GM23338 (cell line): Measurements from ENCODE around the gene CYSTM1. TPM values are rescaled to one million over a fixed set of nuclear protein-coding genes. Genes with fewer than 3 reads are reported as not detected.

Experiments
- ATAC-seq: fragments of 200-7000 bp; cut with Tn5 transposase; 3 replicates; pipeline ENCODE4 v1.9.1; 2020
- DNase-seq: peaks from one replicate; pipeline ENCODE4 v3.0.0-alpha.2; 2015; ENCODE audit warnings: low spot score
- H2AFZ ChIP-seq: fragments of 200-600 bp; sonication (generic); 2 replicates; pipeline ENCODE4 v1.8.0; 2016; ENCODE audit warnings: antibody characterized with exemption, mild to moderate bottlenecking, moderate library complexity
- H3F3A ChIP-seq: fragments of 200-600 bp; sonication (generic); replicated peaks from 2 replicates; pipeline ENCODE4 v1.8.0; 2017; ENCODE audit warnings: antibody characterized with exemption, mixed run types, low read depth
- H3K27ac ChIP-seq: fragments of 200-600 bp; sonication (generic); 2 replicates; pipeline ENCODE4 v1.6.1; 2016; ENCODE audit warnings: low read depth
- H3K27me3 ChIP-seq: fragments of 200-600 bp; sonication (generic); 2 replicates; pipeline ENCODE4 v1.8.0; 2016; ENCODE audit warnings: mild to moderate bottlenecking, mixed run types, moderate library complexity; ENCODE audit not compliant: insufficient read depth
- H3K36me3 ChIP-seq: fragments of 200-600 bp; sonication (generic); 2 replicates; pipeline ENCODE4 v1.8.0; 2016; ENCODE audit warnings: mild to moderate bottlenecking; ENCODE audit not compliant: insufficient read depth
- H3K4me1 ChIP-seq: fragments of 200-600 bp; sonication (generic); 2 replicates; pipeline ENCODE4 v1.8.0; 2016; ENCODE audit warnings: mild to moderate bottlenecking, moderate library complexity; ENCODE audit not compliant: insufficient read depth
- H3K4me2 ChIP-seq: fragments of 200-600 bp; sonication (generic); 2 replicates; pipeline ENCODE4 v1.7.1; 2017; ENCODE audit warnings: mixed run types
- H3K4me3 ChIP-seq: fragments of 200-600 bp; sonication (generic); 2 replicates; pipeline ENCODE4 v1.6.1; 2016; ENCODE audit warnings: mixed run types
- H3K79me2 ChIP-seq: fragments of 200-600 bp; sonication (generic); replicated peaks from 2 replicates; pipeline ENCODE4 v1.8.0; 2017; ENCODE audit warnings: mild to moderate bottlenecking; ENCODE audit not compliant: insufficient read depth
- H3K9me2 ChIP-seq: fragments of 200-600 bp; sonication (generic); 2 replicates; pipeline ENCODE4 v1.8.0; 2017; ENCODE audit not compliant: insufficient read depth
- H4K20me1 ChIP-seq: fragments of 200-600 bp; sonication (generic); replicated peaks from 2 replicates; pipeline ENCODE4 v1.8.0; 2017; ENCODE audit warnings: mild to moderate bottlenecking; ENCODE audit not compliant: insufficient read depth
- H3K27ac Mint-ChIP-seq: 2 replicates; pipeline ENCODE4 v1.8.0; 2020; ENCODE audit warnings: inconsistent platforms, mild to moderate bottlenecking, moderate library complexity, mixed read lengths
- H3K27me3 Mint-ChIP-seq: 3 replicates; pipeline ENCODE4 v1.8.0; 2022; ENCODE audit warnings: low read depth, mild to moderate bottlenecking, moderate library complexity, mixed read lengths, inconsistent platforms; ENCODE audit not compliant: insufficient read depth, poor library complexity
- H3K36me3 Mint-ChIP-seq: 3 replicates; pipeline ENCODE4 v1.8.0; 2021; ENCODE audit warnings: low read depth, mild to moderate bottlenecking, inconsistent platforms, moderate library complexity, mixed read lengths
- H3K4me1 Mint-ChIP-seq: 3 replicates; pipeline ENCODE4 v1.8.0; 2020; ENCODE audit warnings: mild to moderate bottlenecking, inconsistent platforms, mixed read lengths
- H3K4me3 Mint-ChIP-seq: 3 replicates; pipeline ENCODE4 v1.8.0; 2021; ENCODE audit warnings: moderate library complexity, mild to moderate bottlenecking, inconsistent platforms, mixed read lengths
- H3K9me3 Mint-ChIP-seq: 3 replicates; pipeline ENCODE4 v1.8.0; 2020; ENCODE audit warnings: moderate library complexity, mild to moderate bottlenecking, inconsistent platforms, mixed read lengths
- CREB1 ChIP-seq: fragments of 250-450 bp; sonication (Bioruptor Pico); IDR thresholded peaks from 2 replicates; pipeline ENCODE4 v1.5.0; 2020; ENCODE audit warnings: low read depth, mild to moderate bottlenecking, moderate library complexity
- CTCF ChIP-seq, 2 experiments: fragments of 200-600 bp in 1 of 2; sonication (generic) in 1 of 2; conservative IDR thresholded peaks; 2 replicates each; pipeline versions ENCODE4 v1.5.1 to v1.6.1; 2016 to 2017; ENCODE audit warnings: antibody characterized with exemption in 2 of 2, low read depth in 2 of 2, mild to moderate bottlenecking in 2 of 2, moderate library complexity in 1 of 2
- ETS1 ChIP-seq: IDR thresholded peaks from 2 replicates; pipeline ENCODE4 v1.6.1; 2016; ENCODE audit warnings: antibody characterized with exemption
- EZH2 ChIP-seq: fragments of 200-600 bp; sonication (generic); IDR thresholded peaks from one replicate; pipeline ENCODE4 v1.8.0; 2017; ENCODE audit warnings: antibody characterized with exemption, mild to moderate bottlenecking, low read depth; ENCODE audit not compliant: unreplicated experiment
- EZH2phosphoT487 ChIP-seq: fragments of 200-600 bp; sonication (generic); IDR thresholded peaks from one replicate; pipeline ENCODE4 v1.8.1; 2018; ENCODE audit warnings: antibody characterized with exemption; ENCODE audit not compliant: unreplicated experiment
- JUNB ChIP-seq: IDR thresholded peaks from one replicate; pipeline ENCODE4 v1.6.1; 2016; ENCODE audit warnings: antibody characterized with exemption; ENCODE audit not compliant: unreplicated experiment
- NANOG ChIP-seq: IDR thresholded peaks from 2 replicates; pipeline ENCODE4 v1.6.1; 2016; ENCODE audit warnings: antibody characterized with exemption, borderline replicate concordance
- POLR2AphosphoS5 ChIP-seq: IDR thresholded peaks from 2 replicates; pipeline ENCODE4 v1.6.1; 2016; ENCODE audit warnings: antibody characterized with exemption, low read depth
- STAT1 ChIP-seq: IDR thresholded peaks from one replicate; pipeline ENCODE4 v1.6.1; 2016; ENCODE audit warnings: antibody characterized with exemption; ENCODE audit not compliant: unreplicated experiment
- ZNF114 ChIP-seq: fragments of 250-450 bp; sonication (Bioruptor Pico); IDR thresholded peaks from 2 replicates; pipeline ENCODE4 v1.5.0; 2020; ENCODE audit warnings: mild to moderate bottlenecking, moderate library complexity
- ZNF331 ChIP-seq: fragments of 250-450 bp; sonication (Bioruptor Pico); IDR thresholded peaks from 2 replicates; pipeline ENCODE4 v1.5.0; 2020; ENCODE audit warnings: low read depth, mild to moderate bottlenecking, moderate library complexity
- ZNF462 ChIP-seq: fragments of 250-450 bp; sonication (Bioruptor Pico); IDR thresholded peaks from 2 replicates; pipeline ENCODE4 v1.5.0; 2020; ENCODE audit warnings: mild to moderate bottlenecking, moderate library complexity
- polyA plus RNA-seq: library from polyadenylated mRNA; unstranded; fragments of >200 nt; fragmentation: Nextera tagmentation; extraction: Ambion mirVana; gene quantifications from 2 replicates; pipeline ENCODE4 v1.2.1, GENCODE V29; 2016
- total RNA-seq: library from RNA; depleted of rRNA; stranded (reverse); fragments of >200 nt; shearing (Covaris generic); gene quantifications from 2 replicates; pipeline ENCODE4 v1.2.3, GENCODE V29; 2014

The CYSTM1 gene
- total and polyA plus RNA-seq, 2 experiments from 2014 or later: 14.4 to 46.0 TPM

GRCh38 chr5:140202078-140202477 lies 27.1 kb downstream of the CYSTM1 start:
- H3K36me3 Mint-ChIP-seq: no peaks in the 10 kb centered on the region
- peaks cover 3% of the 10 kb centered on the region for H3K27me3 Mint-ChIP-seq
- no peak overlapping the region for H3K4me3 Mint-ChIP-seq
- peaks cover 11% of the 10 kb centered on the region for H3K4me1 Mint-ChIP-seq
- TF ChIP-seq ZNF462 (CRISPR knock-in tag) (no peak), JUNB (no peak), ZNF114 (no peak), STAT1 (no peak), ETS1 (no peak), EZH2 (no peak), NANOG (no peak), ZNF331 (CRISPR knock-in tag) (no peak), EZH2phosphoT487 (no peak), CREB1 (CRISPR knock-in tag) (no peak), CTCF (conservative IDR thresholded peaks at IDR 0.05; ENCODE audit: low read depth in 2 of 2) (no peak), POLR2AphosphoS5 (no peak)
- H3K9me3 Mint-ChIP-seq: no peaks in the 10 kb centered on the region
- H3K4me2 ChIP-seq: no peak overlapping the region
- H3K36me3 ChIP-seq: no peaks in the 10 kb centered on the region
- H3K79me2 ChIP-seq: no peaks in the 10 kb centered on the region
- H3F3A ChIP-seq: no peaks in the 10 kb centered on the region
- no peak overlapping the region for H3K27ac ChIP-seq
- H4K20me1 ChIP-seq: no peaks in the 10 kb centered on the region; the same call in 1 of the 2 replicates
- no peaks in the 10 kb centered on the region for H3K27me3 ChIP-seq
- H3K27ac Mint-ChIP-seq: no peak overlapping the region
- DNase-seq: no peak
- no peak overlapping the region for H3K4me3 ChIP-seq
- H2AFZ ChIP-seq: no peak overlapping the region
- H3K4me1 ChIP-seq: 0 out of 2 replicates have a peak, but pooled peaks cover 10% of the 10 kb centered on the region
- H3K9me2 ChIP-seq: no peaks in the 10 kb centered on the region
- no peak for ATAC-seq
